Stomach (tissue), 4 donors: Measurements from ENCODE around the gene VPS37C.

Experiments
- EP300 ChIP-seq: sonication (generic); formaldehyde crosslinking; IDR thresholded peaks from one replicate; pipeline ENCODE4 v1.6.1; 2017; ENCODE audit warnings: antibody characterized with exemption
- POLR2A ChIP-seq, 4 donors: fragments of 450-650 bp; IDR thresholded peaks; one replicate each; pipeline ENCODE4 v1.6.1; 2016; ENCODE audit warnings: antibody characterized with exemption in 4 of 4, control low read depth in 2 of 4, mild to moderate bottlenecking in 1 of 4, moderate library complexity in 1 of 4
- TF ChIP-seq, protein P1 (sequence below), 7 experiments: fragments of 450-650 bp in 4 of 7; fragments of 200-600 bp in 3 of 7; sonication (generic) in 3 of 7; IDR thresholded peaks; one replicate each; pipeline ENCODE4 v1.5.1; 2016 to 2019; ENCODE audit warnings: antibody characterized with exemption in 7 of 7, control low read depth in 2 of 7, mild to moderate bottlenecking in 1 of 7

DNA sequence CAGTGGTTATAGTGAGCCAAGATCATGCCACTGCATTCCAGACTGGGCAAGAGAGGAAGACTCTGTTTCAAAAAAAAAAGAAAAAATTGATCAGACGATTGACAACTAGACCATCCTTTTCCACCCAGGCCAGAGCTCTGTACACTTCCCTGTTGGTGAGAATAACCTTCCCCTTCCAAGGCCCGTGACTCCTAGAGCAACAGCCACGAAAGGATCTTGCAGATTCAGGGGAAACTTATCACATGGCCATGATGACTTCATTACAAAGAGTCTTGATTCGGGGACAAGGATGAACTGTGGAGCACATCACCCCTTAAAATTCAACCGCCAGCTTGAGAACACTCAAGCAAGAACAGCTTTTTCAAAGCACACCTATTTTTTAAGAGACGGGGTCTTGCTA lies 48.7 kb downstream of the VPS37C start:
- no peak for TF ChIP-seq POLR2A (IDR thresholded peaks at IDR 0.05)
- TF ChIP-seq, protein P1, sequence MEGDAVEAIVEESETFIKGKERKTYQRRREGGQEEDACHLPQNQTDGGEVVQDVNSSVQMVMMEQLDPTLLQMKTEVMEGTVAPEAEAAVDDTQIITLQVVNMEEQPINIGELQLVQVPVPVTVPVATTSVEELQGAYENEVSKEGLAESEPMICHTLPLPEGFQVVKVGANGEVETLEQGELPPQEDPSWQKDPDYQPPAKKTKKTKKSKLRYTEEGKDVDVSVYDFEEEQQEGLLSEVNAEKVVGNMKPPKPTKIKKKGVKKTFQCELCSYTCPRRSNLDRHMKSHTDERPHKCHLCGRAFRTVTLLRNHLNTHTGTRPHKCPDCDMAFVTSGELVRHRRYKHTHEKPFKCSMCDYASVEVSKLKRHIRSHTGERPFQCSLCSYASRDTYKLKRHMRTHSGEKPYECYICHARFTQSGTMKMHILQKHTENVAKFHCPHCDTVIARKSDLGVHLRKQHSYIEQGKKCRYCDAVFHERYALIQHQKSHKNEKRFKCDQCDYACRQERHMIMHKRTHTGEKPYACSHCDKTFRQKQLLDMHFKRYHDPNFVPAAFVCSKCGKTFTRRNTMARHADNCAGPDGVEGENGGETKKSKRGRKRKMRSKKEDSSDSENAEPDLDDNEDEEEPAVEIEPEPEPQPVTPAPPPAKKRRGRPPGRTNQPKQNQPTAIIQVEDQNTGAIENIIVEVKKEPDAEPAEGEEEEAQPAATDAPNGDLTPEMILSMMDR (IDR thresholded peaks at IDR 0.05): no peak
- no peak for TF ChIP-seq EP300
